ENCODE measurements around the gene DLG2. TPM values are rescaled to one million over a fixed set of nuclear protein-coding genes. Genes with fewer than 3 reads are reported as not detected.

Gene DLG2
- total RNA-seq, 1 donor from 2014 or later: 0.40 TPM

DNA sequence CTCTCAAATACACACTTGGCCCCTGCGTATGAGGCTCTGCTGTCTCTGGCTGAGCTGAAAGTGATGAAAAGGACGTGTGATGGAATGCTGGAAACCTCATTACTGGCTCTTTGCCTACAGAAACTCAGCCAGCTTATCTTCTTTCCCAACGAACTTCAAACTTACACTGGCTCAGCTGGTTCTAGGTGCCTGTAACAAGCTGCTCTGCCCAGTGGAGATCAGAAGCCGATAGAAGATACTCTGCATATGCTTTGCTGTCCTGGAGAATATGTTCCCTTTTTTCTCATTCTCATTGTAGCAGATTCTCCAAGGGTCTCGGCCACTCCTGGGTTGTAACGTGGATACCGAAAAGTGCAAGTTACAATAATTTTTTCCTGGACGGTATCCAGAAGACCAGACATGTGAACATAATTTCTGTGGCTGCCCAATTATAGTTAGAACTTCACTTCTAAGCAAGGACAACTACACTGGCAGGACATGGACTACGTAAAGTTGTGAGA lies 1935.6 kb downstream of the DLG2 start:
- DNase-seq (ENCODE audit: low read depth in 2 of 2): peak in 1 of 2 donors; percentile 63

DNA sequence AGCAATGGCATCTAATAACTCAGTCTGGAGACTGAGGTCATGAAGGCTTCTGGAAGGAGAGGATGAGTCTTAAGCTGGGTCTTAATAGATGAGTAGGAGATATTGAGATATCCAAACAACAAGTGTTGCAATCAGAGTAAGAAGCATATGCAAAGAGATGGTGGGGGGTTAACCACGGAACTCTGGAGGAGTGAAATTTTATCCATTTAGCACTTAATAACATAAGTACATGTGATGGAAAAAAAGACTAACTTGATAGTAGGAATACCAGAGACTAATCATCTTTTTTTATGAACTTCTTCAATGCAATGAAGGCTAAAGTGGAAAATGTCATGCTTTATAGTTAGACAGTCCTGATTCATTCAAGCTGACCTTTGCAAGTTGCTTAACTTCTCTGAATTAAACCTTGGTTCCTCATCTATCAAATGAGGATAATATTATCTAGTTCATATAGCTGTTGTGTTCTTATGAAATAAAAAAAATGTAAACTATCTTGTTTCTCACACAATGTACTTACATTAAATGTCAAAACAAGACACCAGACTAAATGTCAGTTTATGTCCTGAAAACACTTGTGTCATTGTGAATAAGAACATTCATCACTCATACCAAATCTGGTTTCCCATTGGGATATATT lies 1937.9 kb downstream of the DLG2 start:
- DNase-seq (ENCODE audit: low read depth in 2 of 2): no peak

DNA sequence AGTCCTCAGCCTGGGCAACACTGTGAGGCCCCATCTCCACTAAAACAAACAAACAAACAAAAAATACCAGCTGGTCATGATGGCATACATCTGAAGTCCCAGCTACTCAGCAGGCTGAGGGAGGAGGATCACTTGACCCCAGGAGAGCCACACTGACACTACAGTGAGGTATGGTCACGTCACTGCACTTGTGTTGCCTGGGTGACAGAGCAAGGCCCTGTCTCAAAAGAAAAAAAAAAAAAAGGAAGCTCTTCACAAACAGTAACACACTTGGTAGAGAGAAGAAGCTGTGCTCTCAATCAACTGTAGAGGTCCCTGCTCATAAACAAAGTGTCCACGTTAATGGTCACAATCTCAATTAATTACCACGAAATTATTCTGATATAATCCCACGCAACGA lies 1939.4 kb downstream of the DLG2 start:
- DNase-seq (ENCODE audit: low read depth in 2 of 2): no peak

DNA sequence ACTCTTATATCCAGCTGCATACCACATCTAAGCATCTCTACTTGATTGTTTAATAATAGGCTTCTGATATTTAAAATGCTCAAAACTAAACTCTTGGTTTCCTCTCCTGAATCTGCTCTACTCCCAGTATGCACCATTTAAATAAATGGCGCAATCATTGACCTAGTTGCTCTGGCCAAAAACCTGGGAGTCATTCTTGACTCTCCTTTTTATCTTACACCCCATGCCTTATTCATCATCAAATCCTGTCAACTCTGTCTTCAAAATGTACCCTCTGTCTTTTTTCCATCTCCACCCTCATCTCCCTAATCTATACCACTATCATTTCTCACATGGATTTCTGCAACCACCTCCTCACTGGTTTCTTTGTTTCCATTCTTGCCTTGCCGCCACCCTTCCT lies 1941.4 kb downstream of the DLG2 start:
- DNase-seq (ENCODE audit: low read depth in 2 of 2): no peak

DNA sequence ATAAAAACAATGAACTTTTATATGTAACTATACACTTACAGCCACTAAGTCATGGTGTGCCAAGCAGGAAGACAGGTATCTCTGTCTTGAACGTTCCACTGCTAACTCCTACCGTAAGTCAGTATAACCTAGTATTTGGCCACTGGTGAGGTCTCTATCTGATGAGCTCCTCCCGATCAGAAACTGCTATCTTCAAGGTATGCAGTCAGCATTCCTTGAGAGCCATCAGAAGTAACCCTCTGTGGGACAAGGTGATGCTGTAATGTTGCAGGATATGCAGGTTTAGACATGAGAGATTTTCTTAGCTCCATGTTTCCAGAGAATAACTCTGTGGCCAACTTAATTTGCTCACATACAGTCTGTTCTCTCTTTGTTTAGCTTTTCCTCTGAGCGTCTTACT lies 1943.1 kb downstream of the DLG2 start:
- no peak for DNase-seq (ENCODE audit: low read depth in 2 of 2)

DNA sequence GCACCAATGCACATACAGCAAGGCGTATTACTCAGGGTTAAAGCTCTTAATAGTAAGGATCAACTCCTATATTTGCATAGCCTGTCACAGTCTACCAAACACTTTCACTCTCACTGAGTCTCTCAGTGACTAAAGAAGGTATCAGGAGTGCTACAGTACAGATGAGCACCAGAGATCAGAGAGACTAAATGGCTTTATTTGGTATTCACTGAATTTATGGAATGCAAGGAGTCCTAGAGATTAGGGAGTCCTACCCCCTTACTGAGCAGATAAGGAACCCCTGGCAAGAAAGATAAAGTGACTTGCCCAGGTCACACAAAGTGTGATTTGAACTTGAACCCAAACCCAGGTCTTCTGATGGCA lies 1944.6 kb downstream of the DLG2 start:
- DNase-seq (ENCODE audit: low read depth in 2 of 2): no peak

DNA sequence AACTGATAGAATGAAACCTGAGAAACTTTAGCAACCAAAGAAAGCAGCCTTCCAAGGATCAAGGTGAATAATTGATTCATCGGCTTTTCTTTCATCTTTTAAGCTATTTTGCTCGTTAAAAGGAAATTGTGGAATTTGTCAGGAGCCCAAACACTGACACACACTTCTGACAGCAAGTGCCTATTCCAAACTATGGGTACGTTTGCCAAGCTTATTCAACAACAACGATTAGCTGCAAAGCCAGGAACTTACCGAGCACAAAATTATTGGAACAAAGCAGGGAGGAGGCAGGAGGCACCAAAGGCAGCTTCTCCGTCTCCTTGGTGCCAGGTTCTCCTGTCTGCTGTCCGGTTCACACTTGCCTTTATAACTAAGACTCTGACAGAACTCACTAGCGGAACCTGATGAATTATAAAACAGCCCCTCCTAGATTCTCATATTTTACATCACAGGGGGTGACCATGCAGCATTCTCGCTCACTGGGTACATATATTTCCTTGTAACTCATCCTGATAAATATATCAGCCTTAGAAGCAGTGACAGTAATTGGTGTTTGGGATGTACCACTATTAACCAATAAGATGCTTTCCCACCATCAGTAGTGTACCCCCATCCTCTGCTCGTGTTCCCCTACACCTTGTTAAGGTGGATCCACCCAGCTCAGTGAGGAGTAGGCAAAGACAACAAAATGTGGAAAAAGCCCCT lies 1945.1 kb downstream of the DLG2 start:
- no peak for DNase-seq (ENCODE audit: low read depth in 2 of 2)

DNA sequence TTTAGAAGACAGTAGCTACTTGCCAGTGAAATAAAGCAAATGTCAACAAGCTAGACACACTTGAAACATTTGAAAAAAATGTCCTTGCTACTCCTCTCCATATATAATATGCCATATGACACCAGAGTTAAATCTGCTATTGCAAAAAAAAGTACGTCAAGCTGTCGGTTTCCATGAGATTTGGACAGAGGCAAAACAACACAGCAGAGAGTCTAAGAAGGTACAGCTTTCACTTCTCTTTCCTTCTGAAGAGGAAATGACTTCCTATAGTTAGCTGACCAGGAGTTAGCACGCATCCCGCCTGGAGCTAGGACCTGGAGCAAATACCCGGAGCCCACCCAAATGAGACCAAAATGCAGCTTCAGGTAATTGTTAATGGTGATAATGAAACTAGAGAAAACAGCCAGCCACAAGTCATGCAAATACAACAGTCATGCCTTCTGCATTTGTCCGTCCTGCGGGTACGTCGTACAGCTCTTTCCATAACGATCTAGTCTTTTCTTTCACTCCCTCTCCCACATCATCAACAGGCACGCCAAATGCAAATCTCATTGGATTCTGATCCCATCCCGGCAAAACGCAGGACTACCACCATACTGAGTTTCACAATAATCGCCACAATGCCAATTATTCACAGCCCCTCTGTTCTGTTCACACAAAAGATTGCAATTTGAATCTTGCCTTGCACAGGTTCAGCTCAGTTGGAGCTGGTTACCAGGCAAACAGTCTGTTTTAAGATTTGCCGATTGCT lies 1945.9 kb downstream of the DLG2 start:
- no peak for DNase-seq (ENCODE audit: low read depth in 2 of 2)

DNA sequence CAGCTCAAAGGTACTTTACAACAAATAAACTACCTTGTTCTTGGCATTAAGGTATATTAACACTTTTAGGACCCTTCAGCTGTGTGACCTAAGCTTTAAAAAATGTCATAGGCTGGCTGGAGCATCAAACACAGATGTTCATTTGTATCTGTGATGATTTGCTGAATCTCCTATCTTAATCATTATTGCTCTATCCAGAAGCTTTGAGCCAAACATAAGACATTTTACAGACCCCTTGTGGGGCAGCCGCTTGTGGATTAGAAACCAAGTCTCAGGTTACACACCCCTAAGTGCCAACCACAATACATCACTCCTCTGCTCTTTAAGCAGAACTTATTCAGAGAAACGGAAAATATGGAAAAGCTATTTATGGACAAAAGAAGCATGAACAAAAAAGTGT lies 1946.8 kb downstream of the DLG2 start:
- DNase-seq (ENCODE audit: low read depth in 2 of 2): no peak

DNA sequence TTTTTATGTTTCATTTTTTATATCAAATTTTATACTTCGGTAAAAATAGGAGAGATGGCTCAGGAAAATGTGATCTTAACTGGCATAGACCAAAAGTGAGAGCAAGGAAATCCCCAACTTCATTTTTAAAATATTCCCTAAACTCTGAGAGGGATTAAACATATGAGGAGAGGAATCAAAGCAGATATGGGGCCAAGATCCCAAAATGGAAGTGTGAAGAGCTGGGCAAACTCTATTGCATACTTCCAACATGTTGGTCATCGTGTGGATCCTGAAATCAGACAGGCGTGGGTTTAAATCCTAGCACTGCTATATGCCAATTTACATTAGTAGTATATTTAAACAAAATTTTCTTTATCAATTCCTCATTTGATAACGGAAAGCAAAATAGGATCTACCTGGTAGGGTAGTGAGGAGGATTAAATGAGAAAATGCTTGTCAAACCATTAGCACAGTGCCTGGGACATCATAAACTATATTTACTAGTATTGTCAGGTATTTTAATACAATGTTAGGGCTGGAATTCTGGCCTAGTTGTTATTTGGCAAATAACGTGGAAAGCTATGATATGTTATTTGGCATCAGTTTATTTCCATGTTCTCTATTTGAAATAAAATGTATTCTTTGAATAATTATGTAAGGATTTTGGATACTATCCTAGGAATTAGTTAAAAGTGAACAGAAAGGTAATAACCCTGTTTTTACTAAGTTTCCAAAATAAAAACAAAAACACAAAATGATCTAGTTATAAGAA lies 1948.1 kb downstream of the DLG2 start:
- no peak for DNase-seq (ENCODE audit: low read depth in 2 of 2)

DNA sequence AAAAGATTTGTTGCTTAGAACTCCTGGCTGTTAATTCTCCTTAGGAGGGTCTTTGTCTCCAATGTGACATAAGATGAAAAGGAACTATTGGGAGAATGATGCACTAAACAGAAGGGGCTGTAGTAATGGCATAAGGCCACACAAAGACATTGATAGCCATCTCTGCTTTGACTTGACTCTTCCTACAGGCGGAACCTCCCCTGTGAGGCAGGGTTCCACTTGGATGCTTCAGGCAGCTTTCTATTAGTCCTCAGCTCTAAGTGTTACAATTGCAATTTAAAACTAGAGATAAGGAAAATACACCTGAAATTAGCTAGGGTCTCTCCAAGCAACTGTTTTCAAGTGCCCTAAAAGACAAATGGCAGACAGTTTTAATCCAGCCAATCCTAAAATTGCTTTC lies 1949.4 kb downstream of the DLG2 start:
- no peak for DNase-seq (ENCODE audit: low read depth in 2 of 2)

DNA sequence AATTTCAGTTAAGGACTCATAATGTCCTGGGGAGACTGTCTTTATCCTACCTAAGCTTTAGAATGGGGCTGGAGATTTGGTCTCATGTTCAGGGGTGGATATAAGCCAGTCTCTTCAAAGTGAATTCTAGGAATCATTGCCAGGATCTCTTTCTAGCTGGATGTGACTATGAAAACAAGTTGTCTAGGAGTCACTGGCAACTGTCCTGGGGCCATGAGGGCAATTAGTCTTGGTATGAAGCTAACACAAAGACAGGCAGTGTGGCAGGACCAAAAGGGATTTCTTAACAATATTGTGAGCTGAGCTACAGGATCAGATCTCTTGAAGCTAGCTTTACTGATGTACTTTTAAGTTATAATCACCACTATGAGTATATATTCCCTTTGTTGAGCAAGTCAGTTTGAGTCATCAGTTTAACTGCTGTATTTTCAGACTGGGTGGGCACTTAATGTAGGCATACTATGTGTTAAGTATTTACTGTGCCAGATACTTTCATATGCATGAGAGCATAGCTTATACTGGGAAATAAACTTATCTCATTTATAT lies 1951.0 kb downstream of the DLG2 start:
- DNase-seq (ENCODE audit: low read depth in 2 of 2): no peak

DNA sequence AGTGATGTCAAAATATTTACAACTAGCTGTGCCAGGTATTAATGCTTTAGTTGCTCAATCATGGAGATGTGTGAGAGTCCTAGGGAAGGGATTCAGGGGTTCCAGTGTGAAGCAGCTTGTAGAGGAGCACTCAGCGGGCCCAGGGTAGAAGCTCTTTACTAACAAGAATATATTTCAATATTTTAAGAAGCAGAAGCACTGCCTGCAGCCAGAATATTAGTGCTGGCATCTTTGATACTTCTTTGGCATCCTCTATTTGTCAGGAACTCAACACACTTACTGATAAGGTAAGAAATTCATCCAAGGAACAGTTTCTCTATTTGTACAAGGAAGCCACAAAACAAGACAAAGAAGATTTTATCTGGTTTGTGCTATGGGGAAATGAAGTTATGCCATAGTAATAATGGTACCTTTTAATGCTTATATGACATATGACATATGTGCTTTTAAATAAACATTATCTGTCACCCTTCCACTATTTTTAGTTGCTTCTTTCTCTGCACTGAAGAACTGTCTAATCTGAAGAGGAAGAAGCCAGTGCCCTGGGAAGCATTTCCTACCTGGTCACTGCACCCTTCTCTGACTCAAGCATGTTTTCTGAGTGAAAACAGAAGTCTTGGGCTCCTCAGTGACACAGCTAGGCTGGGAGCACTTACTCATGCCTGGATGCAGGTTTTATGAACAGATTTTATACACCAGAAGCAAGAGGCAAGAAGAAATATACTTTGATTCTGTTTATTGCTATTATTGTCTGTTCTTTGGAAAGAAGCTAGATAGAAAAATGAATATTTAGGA lies 1952.8 kb downstream of the DLG2 start:
- DNase-seq (ENCODE audit: low read depth in 2 of 2): no peak

DNA sequence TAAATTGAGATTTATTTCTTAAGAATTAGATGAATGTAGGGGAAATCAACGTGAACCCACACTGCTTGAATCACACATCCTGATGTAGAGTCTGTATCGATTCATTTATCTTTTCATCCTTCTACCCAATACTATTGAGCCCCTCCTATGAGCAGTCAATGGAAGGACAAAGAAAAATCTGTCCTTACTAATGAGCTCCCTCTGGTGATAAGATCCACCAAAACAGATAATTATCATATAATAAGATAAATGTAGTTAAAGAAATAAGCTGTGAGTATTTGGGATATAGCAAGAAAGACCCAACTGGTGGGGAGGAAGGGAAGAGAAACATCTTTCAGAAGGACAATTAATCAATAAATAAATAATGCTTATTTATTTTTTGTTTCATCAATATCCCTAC lies 1955.9 kb downstream of the DLG2 start:
- no peak for DNase-seq (ENCODE audit: low read depth in 2 of 2)

DNA sequence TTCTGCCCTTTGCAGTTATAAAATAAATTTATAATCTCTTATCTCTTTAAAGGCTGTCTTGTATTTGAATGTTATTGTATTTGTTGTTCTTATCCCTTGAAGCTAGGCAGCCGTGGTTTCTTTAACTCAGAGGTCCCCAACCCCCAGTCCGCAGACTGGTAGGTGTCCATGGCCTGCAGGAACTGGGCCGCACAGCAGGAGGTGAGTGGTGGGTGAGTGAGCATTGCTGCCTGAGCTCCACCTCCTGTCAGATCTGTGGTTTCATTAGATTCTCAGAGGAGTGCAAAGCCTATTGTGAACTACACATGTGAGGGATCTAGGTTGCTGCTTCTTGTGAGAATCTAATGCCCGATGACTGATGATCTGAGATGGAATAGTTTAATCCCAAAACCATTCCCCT lies 1961.0 kb downstream of the DLG2 start:
- no peak for DNase-seq (ENCODE audit: low read depth in 2 of 2)

DNA sequence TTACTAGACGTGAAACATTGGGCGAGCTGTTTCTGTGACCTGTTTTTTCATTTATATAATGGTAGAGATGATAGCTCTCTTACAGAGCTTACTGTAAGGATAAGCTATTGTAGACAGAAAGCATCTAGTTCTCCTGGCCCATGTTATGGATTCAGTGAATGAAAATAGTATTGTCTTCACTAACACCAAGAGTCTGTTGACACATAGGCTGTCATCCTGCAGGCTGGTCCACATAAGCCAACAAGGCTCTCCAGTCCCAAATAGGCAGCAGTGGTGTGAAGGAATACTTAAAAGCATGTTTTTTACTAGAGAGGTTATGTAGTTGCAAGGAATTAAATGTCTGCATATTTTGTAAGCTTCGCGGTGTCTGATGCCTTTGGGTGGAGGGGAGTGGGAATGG lies 1963.2 kb downstream of the DLG2 start:
- no peak for DNase-seq (ENCODE audit: low read depth in 2 of 2)

DNA sequence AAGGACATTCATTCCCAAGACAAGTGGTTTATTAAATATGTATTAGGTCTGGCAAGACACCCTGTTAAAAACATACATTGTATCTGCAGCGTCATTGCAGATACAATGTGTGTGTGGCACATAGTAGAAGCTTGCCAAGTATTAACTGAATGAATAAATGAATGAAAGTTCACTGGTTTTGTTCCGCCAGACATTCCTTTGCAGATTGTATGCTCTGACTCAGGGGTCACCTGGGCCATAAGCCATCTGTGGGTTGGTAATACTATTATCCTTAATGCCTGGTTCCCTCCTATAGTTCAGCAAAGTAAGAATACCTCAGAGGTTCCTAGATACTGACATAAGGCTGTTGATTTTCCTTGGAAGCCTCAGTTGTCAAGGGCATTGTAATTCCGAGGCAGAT lies 1963.7 kb downstream of the DLG2 start:
- no peak for DNase-seq (ENCODE audit: low read depth in 2 of 2)

DNA sequence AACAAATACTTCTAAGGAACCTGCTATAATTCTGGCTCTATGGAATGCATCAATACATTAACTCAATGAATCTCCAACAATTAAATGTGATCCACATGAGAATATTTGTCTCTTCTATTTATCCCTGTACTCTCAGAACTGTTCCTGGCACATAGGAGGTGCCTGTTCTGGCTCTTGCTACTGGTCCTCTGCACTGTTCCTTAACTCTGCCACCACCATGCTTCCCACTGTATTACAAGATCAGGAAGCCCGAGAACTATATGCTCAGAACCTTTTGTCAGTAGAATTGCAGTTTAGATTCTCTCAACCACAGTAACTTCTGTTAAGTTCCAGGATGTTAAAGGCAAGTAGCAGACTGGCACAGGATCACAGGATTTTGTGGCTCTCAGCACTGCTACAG lies 1964.7 kb downstream of the DLG2 start:
- DNase-seq (ENCODE audit: low read depth in 2 of 2): no peak

DNA sequence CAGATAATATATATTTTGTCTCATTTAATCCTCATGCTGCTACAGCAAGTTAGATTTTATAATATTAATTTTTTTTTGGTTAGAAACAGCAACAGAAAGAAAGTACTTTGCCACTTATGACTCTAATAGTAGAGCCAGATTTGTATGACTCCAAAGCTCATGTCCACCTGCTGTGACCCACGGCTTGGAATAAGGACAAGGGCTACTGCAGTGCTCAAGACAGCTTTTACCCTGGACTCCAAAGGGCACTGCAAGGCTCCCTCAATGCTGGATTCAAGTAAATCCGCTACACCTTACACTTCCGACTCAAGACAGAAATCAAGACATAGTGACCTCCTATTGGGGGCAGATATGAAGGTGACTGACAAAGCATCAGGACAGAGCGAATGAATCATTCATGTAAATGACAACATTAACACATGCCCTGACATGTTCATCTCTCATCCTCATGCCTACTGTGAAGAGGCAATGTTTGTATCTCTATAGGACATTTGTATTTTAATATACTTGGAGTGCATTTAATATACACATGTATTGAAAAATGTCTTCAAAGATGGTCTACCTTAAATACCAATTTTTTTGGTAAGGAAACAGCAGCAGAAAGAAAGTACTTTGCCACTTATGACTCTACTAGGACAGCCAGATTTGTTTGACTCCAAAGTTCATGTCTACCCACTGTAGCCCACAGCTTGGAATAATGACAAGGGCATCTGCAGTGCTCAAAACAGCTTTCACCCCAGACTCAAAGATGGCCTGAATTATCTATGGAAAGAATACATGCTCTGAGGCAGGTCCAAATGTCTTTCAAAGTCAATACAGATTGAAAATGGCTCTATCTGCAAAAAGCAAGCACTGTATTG lies 1965.4 kb downstream of the DLG2 start:
- DNase-seq (ENCODE audit: low read depth in 2 of 2): no peak

DNA sequence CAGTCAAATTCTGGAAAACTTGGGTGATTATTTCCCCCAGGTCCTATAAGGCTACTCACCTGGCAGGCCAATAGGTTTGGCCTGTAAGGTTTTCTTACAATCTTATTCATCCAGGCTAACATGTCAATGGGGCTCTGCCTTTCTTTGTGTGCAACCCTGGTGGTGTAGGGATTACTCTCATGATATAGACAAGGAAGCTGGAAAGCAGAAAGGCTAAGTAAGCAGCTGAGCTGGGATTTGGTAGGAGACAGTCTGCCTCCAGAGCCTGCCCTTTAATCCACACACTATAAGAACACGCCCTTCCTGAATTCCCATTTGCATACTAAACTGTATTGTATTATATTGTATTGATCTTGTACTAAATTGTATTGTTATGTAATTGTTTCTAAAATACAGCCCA lies 1967.7 kb downstream of the DLG2 start:
- DNase-seq (ENCODE audit: low read depth in 2 of 2): no peak

All from lung microvascular endothelial cell (primary cell).